HG02885 (cell line): ENCODE data around the gene SREK1IP1.

Experiments used
- ATAC-seq: cut with Tn5 transposase; IDR thresholded peaks from one replicate; pipeline ENCODE4 v1.9.1; 2021; ENCODE audit warnings: mild to moderate bottlenecking; ENCODE audit not compliant: unreplicated experiment, poor library complexity

The SREK1IP1 gene

GRCh38 chr5:64768358-64769312, at the start of gene SREK1IP1, which contains the start of gene CWC27:
SREK1IP1 (minus strand) TSS chr5:64768691; CDS start chr5:64768517, 174 bp downstream.
CWC27 (plus strand) TSS chr5:64768930; CDS start chr5:64769147, 217 bp downstream.
- ATAC-seq: peak; percentile 92

GRCh38 chr5:64818245-64818644, 49.8 kb upstream of the SREK1IP1 start:
- ATAC-seq: no peak

- peak; percentile 98 for ATAC-seq
These were observed 45.6 kb upstream of the SREK1IP1 start for GRCh38 chr5:64814073-64814472.

- peak; percentile 44 for ATAC-seq
These were observed 42.7 kb upstream of the SREK1IP1 start for GRCh38 chr5:64811050-64811640.

GRCh38 chr5:64807520-64807919, 39.0 kb upstream of the SREK1IP1 start:
- no peak for ATAC-seq

DNA sequence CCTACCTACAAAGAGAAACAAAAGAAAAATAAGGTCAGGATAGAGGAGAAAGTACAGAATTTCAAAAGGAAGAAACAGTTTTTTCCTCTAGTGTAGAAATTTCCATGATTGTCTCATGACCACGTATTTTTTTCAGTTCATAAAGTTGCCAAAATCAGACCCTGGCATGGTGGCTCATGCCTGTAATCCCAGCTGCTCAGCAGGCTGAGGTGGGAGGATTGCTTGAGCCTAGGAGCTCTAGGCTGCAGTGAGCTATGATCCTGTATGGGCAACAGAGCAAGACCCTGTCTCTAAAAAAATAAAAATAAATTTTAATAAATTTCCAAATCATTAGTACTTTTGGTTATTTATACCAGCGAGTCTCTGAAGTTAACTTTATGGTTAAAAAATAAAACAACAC, 38.0 kb upstream of the SREK1IP1 start:
- ATAC-seq: no peak

- no peak for ATAC-seq
These were observed 32.4 kb upstream of the SREK1IP1 start for GRCh38 chr5:64800926-64801325.

DNA sequence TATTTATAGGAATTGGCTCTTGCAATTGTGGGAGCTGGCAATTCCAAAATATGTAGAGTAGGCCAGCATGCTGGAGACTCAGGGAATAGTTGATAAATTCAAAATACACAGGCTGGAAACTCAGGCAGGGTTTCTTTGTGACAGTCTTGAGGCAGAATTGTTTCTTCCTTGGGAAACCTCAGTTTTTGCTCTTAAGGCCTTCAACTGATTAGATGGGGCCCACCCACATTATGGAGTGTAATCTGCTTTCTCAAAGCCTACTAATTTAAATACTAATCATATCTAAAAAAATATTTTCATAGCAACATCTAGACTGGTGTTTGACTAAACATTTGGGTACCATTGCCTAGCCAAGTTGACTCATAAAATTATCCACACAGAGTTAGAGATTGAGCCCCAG, 27.8 kb upstream of the SREK1IP1 start:
- no peak for ATAC-seq

- no peak for ATAC-seq
These were observed 25.7 kb upstream of the SREK1IP1 start for GRCh38 chr5:64794053-64794770.

GRCh38 chr5:64792469-64792868, 24.0 kb upstream of the SREK1IP1 start:
- no peak for ATAC-seq

DNA sequence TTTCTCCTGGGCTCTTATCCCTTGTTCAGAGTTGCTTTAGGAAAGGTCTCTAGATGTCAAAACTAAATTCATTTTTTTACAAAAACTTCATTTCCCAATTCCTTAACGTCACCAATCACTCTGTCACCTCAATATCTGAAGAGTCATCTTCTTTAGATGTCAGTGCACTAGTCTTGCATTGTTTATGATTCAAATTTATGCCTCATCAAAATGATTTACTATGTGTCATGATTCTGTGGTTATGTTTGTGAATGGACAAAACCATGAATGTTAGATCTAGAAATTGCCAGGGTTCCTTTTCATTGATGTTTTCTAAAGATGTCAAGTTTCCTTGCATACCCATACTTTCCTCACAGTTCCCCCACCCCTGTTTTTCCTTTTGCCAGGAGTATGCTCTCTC, 21.7 kb upstream of the SREK1IP1 start:
- ATAC-seq: no peak

GRCh38 chr5:64789457-64789856, 21.0 kb upstream of the SREK1IP1 start:
- no peak for ATAC-seq

DNA sequence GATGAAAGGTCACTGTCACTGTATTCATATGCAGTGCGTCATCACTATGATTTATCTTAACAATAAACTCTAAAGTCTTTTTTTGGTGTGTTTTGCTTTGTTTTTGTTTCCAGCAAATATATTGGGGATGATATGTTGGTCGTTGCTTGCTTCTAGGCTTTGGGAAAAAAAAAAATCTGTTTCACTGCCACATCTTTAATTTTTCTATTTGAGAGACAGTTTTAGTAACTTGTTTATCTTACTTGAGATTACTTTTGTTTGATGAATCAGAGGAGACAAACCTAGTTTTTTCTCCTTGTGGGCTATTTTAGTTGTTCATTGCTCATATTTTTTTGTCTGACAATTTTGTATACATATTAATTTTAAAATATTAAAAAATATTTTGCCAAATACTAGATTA, 19.7 kb upstream of the SREK1IP1 start:
- ATAC-seq: no peak

- ATAC-seq: no peak
These were observed 17.9 kb upstream of the SREK1IP1 start for GRCh38 chr5:64786372-64786771.

DNA sequence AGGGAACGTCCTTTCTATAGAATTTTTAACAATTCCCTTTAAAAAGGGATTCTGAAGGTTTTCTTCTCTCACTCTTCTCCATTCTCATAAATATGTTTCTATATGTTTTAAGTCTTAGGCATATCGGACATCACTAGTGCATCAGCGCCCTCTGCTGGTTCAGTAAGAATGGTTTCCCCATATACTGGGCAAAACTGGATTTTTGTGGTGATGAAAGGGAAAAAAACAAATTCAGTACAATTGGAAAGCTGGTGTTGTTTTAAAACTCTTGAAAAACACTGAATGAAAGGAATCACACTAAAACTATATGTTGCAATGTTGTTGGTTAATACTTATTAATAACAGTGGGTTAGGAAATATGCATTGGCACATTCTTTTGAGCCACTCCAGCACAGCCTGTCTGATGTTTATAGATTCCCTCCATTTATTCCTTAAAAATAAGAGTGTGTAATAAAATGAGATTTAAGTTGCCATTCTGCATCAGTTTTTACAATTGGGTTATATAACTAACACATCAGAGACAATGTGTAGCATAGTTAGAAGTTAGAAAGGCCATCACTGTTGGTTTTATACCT, 16.0 kb upstream of the SREK1IP1 start:
- peak; percentile 87 for ATAC-seq

DNA sequence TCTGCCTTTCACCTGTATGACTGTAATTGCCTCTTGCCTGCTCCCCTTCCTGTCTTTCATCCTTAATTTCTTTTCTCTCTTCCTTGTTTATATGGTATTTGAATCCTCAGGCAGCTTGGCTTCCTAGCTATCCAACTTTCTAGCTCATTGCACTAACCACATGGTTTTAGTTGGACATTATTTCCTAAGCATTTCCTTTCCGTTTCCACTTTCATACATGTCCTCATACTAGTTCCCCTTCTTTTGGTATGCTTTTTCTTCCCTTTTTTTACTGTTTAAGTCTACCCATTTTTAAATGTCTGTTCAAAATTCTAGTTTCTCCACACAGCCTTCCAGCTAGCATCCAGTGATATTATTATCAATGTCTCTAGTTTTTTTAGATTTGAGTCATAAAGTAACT, 6.8 kb upstream of the SREK1IP1 start:
- ATAC-seq: no peak

DNA sequence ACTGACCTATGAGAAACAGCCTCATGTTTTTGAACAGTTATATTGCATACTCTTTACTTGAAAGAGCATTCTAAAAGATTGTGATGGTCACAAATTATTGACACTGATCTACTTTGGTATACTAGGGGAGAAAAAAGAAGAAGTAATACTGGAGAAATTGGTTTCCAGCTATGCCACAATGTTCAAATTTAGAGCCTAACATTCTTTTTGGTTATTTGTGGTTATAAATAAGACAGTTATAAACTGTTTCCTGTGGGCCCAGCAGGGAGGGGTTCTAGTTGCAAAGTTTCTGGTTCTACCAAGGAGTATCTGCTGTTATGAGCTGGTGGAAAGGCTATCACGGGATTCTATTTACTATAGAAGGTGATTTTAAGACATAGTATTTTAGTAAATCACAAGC, 5.0 kb upstream of the SREK1IP1 start:
- ATAC-seq: peak; percentile 70

DNA sequence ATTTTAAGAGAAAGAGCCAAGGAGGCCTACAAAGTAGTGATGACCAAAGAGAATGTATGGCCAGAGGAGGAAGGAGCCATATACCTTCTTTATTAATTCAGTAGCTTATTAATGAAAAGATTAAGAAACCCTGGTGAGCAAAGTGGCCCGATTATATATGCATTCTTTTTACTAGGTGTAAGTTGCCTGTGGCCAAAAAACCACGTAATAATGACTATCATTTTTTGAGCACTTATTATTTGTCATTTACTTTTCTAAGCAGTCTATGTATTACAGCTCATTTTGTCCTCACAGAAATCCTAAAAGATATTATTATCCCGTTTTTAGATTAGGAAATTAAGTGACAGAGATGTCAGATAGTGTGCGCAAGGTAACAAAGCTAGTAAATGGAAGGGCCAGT, 3.2 kb upstream of the SREK1IP1 start:
- ATAC-seq: no peak

DNA sequence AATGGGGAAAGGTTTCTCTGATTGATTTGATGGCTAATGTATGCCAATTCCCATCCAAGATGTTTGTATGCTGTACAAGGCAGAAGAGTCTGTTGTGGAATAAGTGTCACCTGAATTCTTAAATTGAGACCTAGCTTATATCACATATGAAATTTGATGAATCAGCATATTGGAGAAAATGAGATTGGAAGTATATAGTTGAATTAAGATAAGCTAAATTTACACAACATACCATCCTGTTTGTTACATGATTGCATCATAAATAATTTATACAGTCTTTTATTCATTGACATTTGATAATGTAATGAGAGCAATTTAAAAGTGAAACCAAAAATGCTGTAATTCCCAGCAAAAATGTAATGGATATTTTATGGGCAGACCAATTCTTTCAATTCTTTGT, 1.4 kb upstream of the SREK1IP1 start:
- no peak for ATAC-seq

- peak; percentile 10 for ATAC-seq
These were observed 533 bp downstream of the SREK1IP1 start for GRCh38 chr5:64767959-64768357.

- no peak for ATAC-seq
These were observed 1.6 kb downstream of the SREK1IP1 start for GRCh38 chr5:64766941-64767340.
